WERI-Rb-1 (cell line): Measurements from ENCODE around the gene FITM2.

ENCODE experiments used
- DNase-seq: peaks from one replicate; pipeline ENCODE4 v3.0.0-alpha.2; 2020
- H3K27ac ChIP-seq: fragments of 250-450 bp; sonication (Bioruptor Pico); 2 replicates; pipeline ENCODE4 v1.5.1; 2020; ENCODE audit warnings: mild to moderate bottlenecking, moderate library complexity
- H3K27me3 ChIP-seq: fragments of 250-450 bp; sonication (Bioruptor Pico); 2 replicates; pipeline ENCODE4 v1.5.1; 2021; ENCODE audit warnings: mild to moderate bottlenecking, low read depth, moderate library complexity; ENCODE audit not compliant: insufficient read depth, severe bottlenecking
- H3K36me3 ChIP-seq: fragments of 250-450 bp; sonication (Bioruptor Pico); 2 replicates; pipeline ENCODE4 v1.5.1; 2020; ENCODE audit warnings: mild to moderate bottlenecking, moderate library complexity
- H3K4me3 ChIP-seq: 2 replicates; pipeline ENCODE4 v1.5.1; 2011; ENCODE audit warnings: low read depth, mild to moderate bottlenecking, control low read depth, low read length
- H3K9me3 ChIP-seq: fragments of 250-450 bp; sonication (Bioruptor Pico); 2 replicates; pipeline ENCODE4 v1.5.1; 2021; ENCODE audit warnings: mild to moderate bottlenecking, moderate library complexity; ENCODE audit not compliant: severe bottlenecking
- TF ChIP-seq, protein P1 (sequence below): IDR thresholded peaks from 2 replicates; pipeline ENCODE4 v1.5.1; 2011; ENCODE audit warnings: low read depth, mild to moderate bottlenecking, control low read depth, inconsistent platforms, low read length

FITM2 gene

GRCh38 chr20:44297721-44298120 lies 13.3 kb downstream of the FITM2 start:
- Histone ChIP-seq H3K4me3 (no peak overlapping the region), H3K27me3 (no peaks in the 10 kb centered on the region), H3K9me3 (no peaks in the 10 kb centered on the region), H3K27ac (no peak overlapping the region), H3K36me3 (no peaks in the 10 kb centered on the region)
- DNase-seq, result no peak
- TF ChIP-seq, protein P1, sequence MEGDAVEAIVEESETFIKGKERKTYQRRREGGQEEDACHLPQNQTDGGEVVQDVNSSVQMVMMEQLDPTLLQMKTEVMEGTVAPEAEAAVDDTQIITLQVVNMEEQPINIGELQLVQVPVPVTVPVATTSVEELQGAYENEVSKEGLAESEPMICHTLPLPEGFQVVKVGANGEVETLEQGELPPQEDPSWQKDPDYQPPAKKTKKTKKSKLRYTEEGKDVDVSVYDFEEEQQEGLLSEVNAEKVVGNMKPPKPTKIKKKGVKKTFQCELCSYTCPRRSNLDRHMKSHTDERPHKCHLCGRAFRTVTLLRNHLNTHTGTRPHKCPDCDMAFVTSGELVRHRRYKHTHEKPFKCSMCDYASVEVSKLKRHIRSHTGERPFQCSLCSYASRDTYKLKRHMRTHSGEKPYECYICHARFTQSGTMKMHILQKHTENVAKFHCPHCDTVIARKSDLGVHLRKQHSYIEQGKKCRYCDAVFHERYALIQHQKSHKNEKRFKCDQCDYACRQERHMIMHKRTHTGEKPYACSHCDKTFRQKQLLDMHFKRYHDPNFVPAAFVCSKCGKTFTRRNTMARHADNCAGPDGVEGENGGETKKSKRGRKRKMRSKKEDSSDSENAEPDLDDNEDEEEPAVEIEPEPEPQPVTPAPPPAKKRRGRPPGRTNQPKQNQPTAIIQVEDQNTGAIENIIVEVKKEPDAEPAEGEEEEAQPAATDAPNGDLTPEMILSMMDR, result no peak

DNA sequence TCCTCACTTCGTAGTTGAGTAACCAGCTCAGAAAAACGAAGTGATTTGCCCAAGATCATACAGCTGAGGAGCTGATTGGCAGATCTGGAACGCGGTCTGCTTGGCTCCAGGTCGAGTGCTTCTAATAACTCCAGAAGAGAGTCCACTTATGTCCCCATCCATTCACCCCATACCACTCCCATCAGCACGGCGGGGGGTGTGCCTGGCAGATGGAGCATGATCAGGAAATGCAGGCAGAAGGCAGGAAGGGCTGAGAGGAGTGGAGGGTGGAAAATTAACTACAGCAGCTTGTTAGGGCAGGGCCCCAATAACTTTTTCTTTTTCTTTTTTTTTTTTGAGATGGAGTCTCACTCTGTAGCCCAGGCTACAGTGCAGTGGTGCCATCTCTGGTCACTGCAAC lies 15.0 kb downstream of the FITM2 start:
- Histone ChIP-seq H3K27me3 (no peaks in the 10 kb centered on the region), H3K27ac (no peak overlapping the region), H3K9me3 (no peaks in the 10 kb centered on the region), H3K36me3 (no peaks in the 10 kb centered on the region), H3K4me3 (no peak overlapping the region)
- DNase-seq, result peak; percentile 84
- TF ChIP-seq, protein P1, result no peak

- DNase-seq, result no peak
- H3K27ac ChIP-seq, result no peak overlapping the region
- no peaks in the 10 kb centered on the region for H3K27me3 ChIP-seq
- H3K36me3 ChIP-seq, result no peaks in the 10 kb centered on the region
- H3K9me3 ChIP-seq, result no peaks in the 10 kb centered on the region
- TF ChIP-seq, protein P1, result no peak
- no peak overlapping the region for H3K4me3 ChIP-seq
Measured at GRCh38 chr20:44291754-44292153, 19.2 kb downstream of the FITM2 start.

DNA sequence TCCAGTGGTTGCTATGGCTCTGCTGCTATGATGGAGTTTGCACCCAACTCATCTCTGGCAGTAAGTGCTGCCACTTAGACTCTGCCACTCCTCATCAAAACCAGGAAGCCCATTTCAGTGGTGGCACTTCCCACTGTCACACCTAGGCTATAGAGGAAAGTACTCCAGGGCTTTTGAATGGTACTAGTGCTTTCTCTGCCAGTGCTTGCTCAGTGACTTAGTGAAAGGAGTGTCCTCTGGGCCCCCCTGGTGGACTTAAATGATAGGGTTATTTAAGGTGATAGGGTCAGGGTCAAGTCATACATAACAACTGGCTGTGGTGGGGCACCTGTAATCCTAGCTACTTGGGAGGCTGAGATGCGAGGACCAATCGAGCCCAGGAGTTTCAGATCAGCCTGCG lies 22.8 kb downstream of the FITM2 start:
- Histone ChIP-seq H3K27ac (no peak overlapping the region), H3K9me3 (no peaks in the 10 kb centered on the region), H3K4me3 (no peak overlapping the region), H3K36me3 (no peaks in the 10 kb centered on the region), H3K27me3 (no peaks in the 10 kb centered on the region)
- TF ChIP-seq, protein P1, result no peak
- no peak for DNase-seq

- TF ChIP-seq, protein P1, result no peak
- no peak overlapping the region for H3K27ac ChIP-seq
- no peaks in the 10 kb centered on the region for H3K9me3 ChIP-seq
- no peaks in the 10 kb centered on the region for H3K36me3 ChIP-seq
- DNase-seq, result no peak
- no peaks in the 10 kb centered on the region for H3K27me3 ChIP-seq
- H3K4me3 ChIP-seq, result no peak overlapping the region
Measured at GRCh38 chr20:44287272-44288097, 23.5 kb downstream of the FITM2 start.

GRCh38 chr20:44284032-44284431 lies 27.0 kb downstream of the FITM2 start:
- no peaks in the 10 kb centered on the region for H3K9me3 ChIP-seq
- H3K4me3 ChIP-seq, result no peak overlapping the region
- no peaks in the 10 kb centered on the region for H3K27me3 ChIP-seq
- no peaks in the 10 kb centered on the region for H3K36me3 ChIP-seq
- DNase-seq, result no peak
- TF ChIP-seq, protein P1, result no peak
- no peak overlapping the region for H3K27ac ChIP-seq
